NCI-H2196 treated with DMSO at 0.1 percent for 48 hours (cell line): ENCODE data around the gene ZNF615.
"Not testable (repeated sequence)": the region's sequence is repeated elsewhere in the genome, so short reads cannot be mapped to it uniquely, and the experiment has no call there.

Experiments
- DNase-seq: peaks from one replicate; lab custom pipeline; 2025; ENCODE audit not compliant: unreplicated experiment; lab: John Stamatoyannopoulos, UW

Gene ZNF615

DNA sequence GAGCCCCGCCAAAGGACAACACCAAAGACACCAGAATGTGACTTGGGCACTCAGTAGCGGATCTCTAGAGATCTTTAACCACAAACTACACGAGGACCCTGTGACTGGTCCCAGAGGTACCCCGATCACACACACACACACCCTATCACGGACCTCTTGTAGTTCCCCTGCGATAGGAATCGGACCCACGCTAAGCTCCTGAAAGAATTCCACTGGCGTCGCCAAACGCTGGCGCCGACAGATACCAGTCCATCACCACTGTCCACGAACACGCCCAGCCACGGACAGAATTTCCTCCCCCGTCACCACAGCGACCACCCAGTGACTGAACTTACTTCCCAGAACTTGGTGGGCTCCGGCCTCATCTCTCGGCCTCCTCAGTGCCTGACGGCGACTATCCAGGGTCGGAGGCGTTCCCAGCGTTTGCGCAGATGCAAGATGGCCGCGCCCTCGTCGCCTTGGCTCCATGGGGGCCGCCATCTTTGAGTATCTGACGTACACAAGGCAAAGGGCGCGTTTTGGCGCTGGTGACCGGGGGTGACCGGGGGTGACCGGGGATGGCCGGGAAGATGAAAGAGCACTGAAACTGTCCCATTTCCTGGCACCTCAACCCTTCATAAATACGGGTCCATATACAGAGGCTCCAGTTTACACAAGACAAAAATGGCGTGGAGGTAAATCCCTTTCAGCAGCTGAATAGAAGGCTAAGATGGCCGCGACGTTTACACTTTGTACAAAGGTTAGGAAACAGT, at the start of gene ZNF615:
ZNF615 (minus strand) TSS at position 406 of the 752 bp plus-strand sequence. CDS start 4,500 bp downstream, outside the sequence.
- peak; percentile 65 for DNase-seq

- not testable (repeated sequence) for DNase-seq
These were observed 48.5 kb upstream of the ZNF615 start for GRCh38 chr19:52056480-52056879.

DNA sequence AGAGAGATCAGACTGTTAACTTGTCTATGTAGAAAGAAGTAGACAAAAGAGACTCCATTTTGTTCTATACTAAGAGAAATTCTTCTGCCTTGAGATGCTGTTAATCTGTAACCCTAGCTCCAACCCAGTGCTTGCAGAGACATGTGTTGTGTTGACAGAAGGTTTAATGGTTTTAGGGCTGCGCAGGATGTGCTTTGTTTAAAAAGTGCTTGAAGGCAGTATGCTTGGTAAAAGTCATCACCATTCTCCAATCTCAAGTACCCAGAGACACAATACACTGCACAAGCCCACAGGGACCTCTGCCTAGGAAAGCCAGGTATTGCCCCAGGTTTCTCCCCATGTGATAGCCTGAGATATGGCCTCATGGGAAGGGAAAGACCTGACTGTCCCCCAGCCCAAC, 43.7 kb upstream of the ZNF615 start:
- DNase-seq, result not testable (repeated sequence)

DNA sequence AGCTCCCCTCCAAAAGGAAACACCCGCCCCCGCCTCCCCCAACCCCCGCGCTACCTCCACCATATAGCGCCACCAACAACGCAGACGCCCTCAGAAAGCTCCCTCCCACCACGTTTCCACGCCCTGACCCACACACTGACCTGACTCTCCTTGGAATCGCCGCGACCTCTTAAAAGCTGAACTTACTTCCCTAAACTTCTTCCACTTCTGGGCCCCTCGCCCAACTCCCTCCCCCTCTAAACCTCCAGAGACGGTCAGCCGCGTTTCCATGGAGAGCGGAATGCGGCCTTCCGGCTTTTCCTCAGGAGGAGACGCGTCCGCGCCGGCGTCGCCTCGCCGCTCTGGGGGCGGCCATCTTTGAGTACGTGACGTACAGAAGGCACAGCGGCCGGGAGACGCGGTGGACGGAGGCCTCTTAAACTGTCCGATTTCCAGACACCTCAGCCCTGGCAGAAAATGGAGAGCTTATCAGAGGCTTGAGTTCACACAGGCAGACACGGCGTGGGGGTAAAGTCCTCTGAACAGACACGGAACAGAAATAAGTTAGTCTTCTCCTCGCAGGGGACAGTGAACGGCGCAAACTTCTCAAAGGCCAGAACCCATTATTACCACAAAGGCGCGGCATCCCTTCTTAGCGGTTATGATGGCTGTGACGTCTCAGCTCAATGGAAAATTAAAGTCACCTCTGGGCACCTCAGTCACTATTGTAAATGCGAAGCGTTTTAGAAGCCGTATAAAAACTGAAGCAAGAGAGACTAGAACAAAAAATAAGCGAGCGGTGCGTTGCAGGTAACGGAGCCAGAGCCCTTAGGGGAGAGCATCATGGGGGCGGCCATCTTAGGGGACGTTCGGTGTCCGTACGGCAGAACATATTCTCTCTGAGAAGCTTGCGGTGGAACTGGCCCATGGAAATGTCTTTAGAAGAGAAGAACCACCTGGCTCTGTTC, 40.8 kb upstream of the ZNF615 start, which contains the start of gene ZNF432:
ZNF432 (minus strand) TSS at position 284 of the 947 bp plus-strand sequence. CDS start 1,970 bp downstream, outside the sequence.
- DNase-seq, result peak; percentile 74

GRCh38 chr19:52039169-52039568, 31.2 kb upstream of the ZNF615 start:
- DNase-seq, result no peak

- no peak for DNase-seq
These were observed 26.2 kb upstream of the ZNF615 start for GRCh38 chr19:52034051-52034728.

GRCh38 chr19:52028780-52029123, 20.7 kb upstream of the ZNF615 start:
- no peak for DNase-seq

DNA sequence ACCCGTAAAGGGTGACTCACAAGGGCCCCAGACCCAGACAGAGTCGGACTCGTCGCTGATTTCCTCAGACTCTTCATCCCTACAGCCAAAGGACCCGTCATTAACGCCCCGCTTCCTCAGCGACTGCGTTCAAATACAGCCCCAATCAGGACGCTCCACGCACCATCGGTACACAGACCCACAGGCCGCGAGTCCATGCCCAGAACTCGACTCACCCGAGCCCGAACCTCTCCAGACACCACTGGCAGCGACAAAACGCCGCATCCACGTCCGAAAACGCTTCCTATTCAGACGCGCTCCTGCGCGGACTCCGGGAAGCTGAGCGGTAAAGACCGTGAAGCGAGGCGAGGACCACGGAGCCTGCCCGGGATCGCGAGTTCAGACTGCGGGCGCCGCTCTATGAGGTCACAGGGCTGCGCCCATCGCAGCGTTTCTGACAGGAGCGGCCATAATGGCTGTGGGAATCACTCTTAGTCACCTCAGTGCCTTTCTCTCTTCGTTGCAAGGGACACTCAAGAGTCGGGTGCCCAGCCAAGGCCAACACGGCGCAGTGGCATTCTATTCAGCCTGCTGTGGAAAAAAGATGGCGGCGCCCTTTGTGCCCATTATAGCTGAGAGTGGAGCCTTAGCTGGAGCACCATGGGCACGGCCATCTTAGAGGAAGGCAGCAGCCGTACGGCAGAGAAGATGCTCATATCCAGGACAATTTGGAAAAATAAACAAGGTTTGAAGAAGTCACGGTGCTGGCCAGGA, 20.2 kb upstream of the ZNF615 start, which contains the start of gene ZNF614:
ZNF614 (minus strand) TSS at position 353 of the 753 bp plus-strand sequence. CDS start 2,634 bp downstream, outside the sequence.
- DNase-seq, result peak; percentile 61

- DNase-seq, result not testable (repeated sequence)
These were observed 18.4 kb upstream of the ZNF615 start for GRCh38 chr19:52026255-52026990.

DNA sequence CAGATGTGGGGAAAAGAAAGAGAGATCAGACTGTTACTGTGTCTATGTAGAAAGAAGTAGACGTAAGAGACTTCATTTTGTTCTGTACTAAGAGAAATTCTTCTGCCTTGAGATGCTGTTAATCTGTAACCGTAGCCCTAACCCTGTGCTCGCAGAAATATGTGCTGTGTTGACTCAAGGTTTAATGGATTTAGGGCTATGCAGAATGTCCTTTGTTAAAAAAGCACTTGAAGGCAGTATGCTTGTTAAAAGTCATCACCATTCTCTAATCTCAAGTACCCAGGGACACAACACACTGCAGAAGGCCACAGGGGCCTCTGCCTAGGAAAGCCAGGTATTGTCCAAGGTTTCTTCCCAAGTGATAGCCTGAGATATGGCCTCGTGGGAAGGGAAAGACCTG, 16.5 kb upstream of the ZNF615 start:
- DNase-seq, result not testable (repeated sequence)

GRCh38 chr19:52022193-52022592, 14.2 kb upstream of the ZNF615 start:
- DNase-seq, result no peak

DNA sequence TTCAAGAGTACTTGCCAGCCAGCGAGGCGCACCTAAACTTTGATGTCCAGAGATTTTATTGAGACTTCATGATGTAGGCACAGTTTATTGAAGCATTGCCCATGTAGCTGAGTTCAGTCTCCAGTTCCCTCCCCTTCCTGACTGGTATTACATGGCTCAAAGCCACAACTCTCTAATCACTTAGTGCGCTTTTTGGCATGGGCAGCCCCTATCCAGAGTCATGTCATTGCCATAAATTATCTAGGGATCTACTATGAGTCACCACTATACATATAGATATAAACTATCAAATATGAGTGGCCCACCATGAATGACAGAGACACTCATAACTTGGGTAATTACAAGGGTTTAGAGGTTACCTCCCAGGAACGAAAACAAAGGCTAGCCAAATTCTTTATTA, 12.5 kb upstream of the ZNF615 start:
- DNase-seq, result no peak

- DNase-seq, result no peak
These were observed 2.7 kb upstream of the ZNF615 start for GRCh38 chr19:52010674-52011073.

GRCh38 chr19:52007451-52007805, 583 bp downstream of the ZNF615 start:
- DNase-seq, result no peak

- DNase-seq, result no peak
These were observed 13.9 kb downstream of the ZNF615 start for GRCh38 chr19:51994048-51994644.

- DNase-seq, result no peak
These were observed 14.6 kb downstream of the ZNF615 start for GRCh38 chr19:51993422-51993821.

- peak; percentile 81 for DNase-seq
These were observed 21.4 kb downstream of the ZNF615 start, which contains the start of gene ZNF350 for GRCh38 chr19:51986309-51987291. Gene ZNF350 (minus strand): TSS chr19:51986840. CDS start chr19:51974360, 12,480 bp downstream.

- no peak for DNase-seq
These were observed 24.6 kb downstream of the ZNF615 start for GRCh38 chr19:51983361-51983760.
